Activated CD4-positive, alpha-beta T cell treated with anti-CD3 and anti-CD28 coated beads, Interleukin-2, amount 50 U/mL, for 48 hours (primary cell): ENCODE measurements around the gene MYLK.

Experiments used
- DNase-seq, 2 experiments: peaks; one replicate each; pipeline ENCODE4 v3.0.0-alpha.2; 2020

MYLK gene

GRCh38 chr3:123660141-123660675 is 223.9 kb downstream of the MYLK start:
- DNase-seq: no peak

GRCh38 chr3:123658852-123659206 is 225.3 kb downstream of the MYLK start:
- no peak for DNase-seq

- DNase-seq: no peak
These were observed 225.8 kb downstream of the MYLK start for GRCh38 chr3:123658118-123658851.

GRCh38 chr3:123657568-123657967 is 226.6 kb downstream of the MYLK start:
- no peak for DNase-seq

- no peak for DNase-seq
These were observed 227.0 kb downstream of the MYLK start for GRCh38 chr3:123657111-123657510.

GRCh38 chr3:123656691-123657090 is 227.4 kb downstream of the MYLK start:
- peak; percentile 5 to 11 for DNase-seq

- no peak for DNase-seq
These were observed 227.9 kb downstream of the MYLK start for GRCh38 chr3:123656274-123656673.

GRCh38 chr3:123655400-123655799 is 228.7 kb downstream of the MYLK start:
- no peak for DNase-seq

- DNase-seq: no peak
These were observed 230.9 kb downstream of the MYLK start for GRCh38 chr3:123653221-123653682.

GRCh38 chr3:123652342-123652984 is 231.7 kb downstream of the MYLK start:
- peak; percentile 45 to 53 for DNase-seq

GRCh38 chr3:123651449-123652341 is 232.4 kb downstream of the MYLK start:
- DNase-seq: no peak

- no peak for DNase-seq
These were observed 234.0 kb downstream of the MYLK start for GRCh38 chr3:123650101-123650500.

GRCh38 chr3:123648696-123649405 is 235.3 kb downstream of the MYLK start:
- no peak for DNase-seq

GRCh38 chr3:123644358-123644757 is 239.8 kb downstream of the MYLK start:
- no peak for DNase-seq

GRCh38 chr3:123642957-123643330 is 241.2 kb downstream of the MYLK start:
- no peak for DNase-seq

- peak; percentile 65 to 73 for DNase-seq
These were observed 241.8 kb downstream of the MYLK start for GRCh38 chr3:123642182-123642956.

- no peak for DNase-seq
These were observed 242.6 kb downstream of the MYLK start for GRCh38 chr3:123641505-123641904.

- DNase-seq: no peak
These were observed 243.2 kb downstream of the MYLK start for GRCh38 chr3:123640740-123641462.

GRCh38 chr3:123640311-123640710 is 243.8 kb downstream of the MYLK start:
- no peak for DNase-seq

GRCh38 chr3:123638936-123639689 is 245.0 kb downstream of the MYLK start:
- DNase-seq: no peak
